Measurements from ENCODE around the gene AGL.

DNA sequence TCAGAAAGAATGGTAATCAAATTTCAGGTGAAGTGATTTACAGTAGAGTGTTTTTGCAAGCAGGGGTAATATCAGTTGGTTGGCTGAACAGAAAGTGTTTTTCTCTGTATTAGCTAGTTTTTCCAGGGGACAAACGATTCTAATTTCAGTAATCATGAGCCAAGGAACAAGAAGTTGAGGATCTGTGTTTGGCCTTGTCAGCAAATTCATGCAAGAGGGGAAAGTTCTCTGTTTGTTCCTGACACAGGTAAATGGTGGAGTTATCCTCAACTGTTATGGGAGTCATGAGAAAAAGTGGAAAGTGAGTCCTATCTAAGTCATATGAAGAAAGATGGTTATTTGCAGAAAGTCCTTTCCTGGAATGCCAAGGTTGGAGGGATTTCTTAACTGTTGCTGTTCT, 95.0 kb downstream of the AGL start:
- TF ChIP-seq, protein P1, sequence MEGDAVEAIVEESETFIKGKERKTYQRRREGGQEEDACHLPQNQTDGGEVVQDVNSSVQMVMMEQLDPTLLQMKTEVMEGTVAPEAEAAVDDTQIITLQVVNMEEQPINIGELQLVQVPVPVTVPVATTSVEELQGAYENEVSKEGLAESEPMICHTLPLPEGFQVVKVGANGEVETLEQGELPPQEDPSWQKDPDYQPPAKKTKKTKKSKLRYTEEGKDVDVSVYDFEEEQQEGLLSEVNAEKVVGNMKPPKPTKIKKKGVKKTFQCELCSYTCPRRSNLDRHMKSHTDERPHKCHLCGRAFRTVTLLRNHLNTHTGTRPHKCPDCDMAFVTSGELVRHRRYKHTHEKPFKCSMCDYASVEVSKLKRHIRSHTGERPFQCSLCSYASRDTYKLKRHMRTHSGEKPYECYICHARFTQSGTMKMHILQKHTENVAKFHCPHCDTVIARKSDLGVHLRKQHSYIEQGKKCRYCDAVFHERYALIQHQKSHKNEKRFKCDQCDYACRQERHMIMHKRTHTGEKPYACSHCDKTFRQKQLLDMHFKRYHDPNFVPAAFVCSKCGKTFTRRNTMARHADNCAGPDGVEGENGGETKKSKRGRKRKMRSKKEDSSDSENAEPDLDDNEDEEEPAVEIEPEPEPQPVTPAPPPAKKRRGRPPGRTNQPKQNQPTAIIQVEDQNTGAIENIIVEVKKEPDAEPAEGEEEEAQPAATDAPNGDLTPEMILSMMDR (IDR thresholded peaks at IDR 0.05) = no peak
- TF ChIP-seq POLR2A (IDR thresholded peaks at IDR 0.05) = no peak

Measured in testis (tissue), 2 donors.